ENCODE measurements around the gene RASA4B.

RASA4B gene

DNA sequence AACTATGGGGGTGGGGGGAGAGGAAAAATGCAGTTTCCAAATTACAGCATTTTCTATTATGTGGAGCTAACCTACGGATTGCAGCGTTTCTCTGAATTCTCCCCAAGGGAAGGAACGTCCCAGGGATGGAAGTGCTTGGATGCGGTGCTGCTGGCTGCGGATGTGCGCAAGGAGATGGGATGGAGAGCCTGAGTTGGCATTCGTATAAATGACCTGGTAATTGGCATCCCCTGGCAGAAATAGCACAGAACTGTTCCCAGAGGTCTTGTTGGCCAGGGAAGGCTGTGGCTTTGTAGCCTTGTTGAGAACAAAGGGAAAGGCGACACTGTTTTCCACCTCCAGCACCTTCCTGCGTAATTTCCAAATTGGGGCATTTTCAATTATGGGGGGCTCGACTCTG, 81.5 kb downstream of the RASA4B start:
- TF ChIP-seq, protein P1, sequence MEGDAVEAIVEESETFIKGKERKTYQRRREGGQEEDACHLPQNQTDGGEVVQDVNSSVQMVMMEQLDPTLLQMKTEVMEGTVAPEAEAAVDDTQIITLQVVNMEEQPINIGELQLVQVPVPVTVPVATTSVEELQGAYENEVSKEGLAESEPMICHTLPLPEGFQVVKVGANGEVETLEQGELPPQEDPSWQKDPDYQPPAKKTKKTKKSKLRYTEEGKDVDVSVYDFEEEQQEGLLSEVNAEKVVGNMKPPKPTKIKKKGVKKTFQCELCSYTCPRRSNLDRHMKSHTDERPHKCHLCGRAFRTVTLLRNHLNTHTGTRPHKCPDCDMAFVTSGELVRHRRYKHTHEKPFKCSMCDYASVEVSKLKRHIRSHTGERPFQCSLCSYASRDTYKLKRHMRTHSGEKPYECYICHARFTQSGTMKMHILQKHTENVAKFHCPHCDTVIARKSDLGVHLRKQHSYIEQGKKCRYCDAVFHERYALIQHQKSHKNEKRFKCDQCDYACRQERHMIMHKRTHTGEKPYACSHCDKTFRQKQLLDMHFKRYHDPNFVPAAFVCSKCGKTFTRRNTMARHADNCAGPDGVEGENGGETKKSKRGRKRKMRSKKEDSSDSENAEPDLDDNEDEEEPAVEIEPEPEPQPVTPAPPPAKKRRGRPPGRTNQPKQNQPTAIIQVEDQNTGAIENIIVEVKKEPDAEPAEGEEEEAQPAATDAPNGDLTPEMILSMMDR (IDR thresholded peaks at IDR 0.05; ENCODE audit: low read depth, low read length, missing control alignments): no peak
- H3K4me3 ChIP-seq (replicated peaks; ENCODE audit: low read depth, low read length): no peak overlapping the region
- no peak for DNase-seq (ENCODE audit: extremely low read depth, low read depth)

- TF ChIP-seq, protein P1 (IDR thresholded peaks at IDR 0.05; ENCODE audit: low read depth, low read length, missing control alignments): no peak
- no peak for DNase-seq (ENCODE audit: extremely low read depth, low read depth)
- peak overlapping the region; percentile 67 for H3K4me3 ChIP-seq (replicated peaks; ENCODE audit: low read depth, low read length)
Measured at GRCh38 chr7:102434039-102434486, 83.5 kb downstream of the RASA4B start.

DNA sequence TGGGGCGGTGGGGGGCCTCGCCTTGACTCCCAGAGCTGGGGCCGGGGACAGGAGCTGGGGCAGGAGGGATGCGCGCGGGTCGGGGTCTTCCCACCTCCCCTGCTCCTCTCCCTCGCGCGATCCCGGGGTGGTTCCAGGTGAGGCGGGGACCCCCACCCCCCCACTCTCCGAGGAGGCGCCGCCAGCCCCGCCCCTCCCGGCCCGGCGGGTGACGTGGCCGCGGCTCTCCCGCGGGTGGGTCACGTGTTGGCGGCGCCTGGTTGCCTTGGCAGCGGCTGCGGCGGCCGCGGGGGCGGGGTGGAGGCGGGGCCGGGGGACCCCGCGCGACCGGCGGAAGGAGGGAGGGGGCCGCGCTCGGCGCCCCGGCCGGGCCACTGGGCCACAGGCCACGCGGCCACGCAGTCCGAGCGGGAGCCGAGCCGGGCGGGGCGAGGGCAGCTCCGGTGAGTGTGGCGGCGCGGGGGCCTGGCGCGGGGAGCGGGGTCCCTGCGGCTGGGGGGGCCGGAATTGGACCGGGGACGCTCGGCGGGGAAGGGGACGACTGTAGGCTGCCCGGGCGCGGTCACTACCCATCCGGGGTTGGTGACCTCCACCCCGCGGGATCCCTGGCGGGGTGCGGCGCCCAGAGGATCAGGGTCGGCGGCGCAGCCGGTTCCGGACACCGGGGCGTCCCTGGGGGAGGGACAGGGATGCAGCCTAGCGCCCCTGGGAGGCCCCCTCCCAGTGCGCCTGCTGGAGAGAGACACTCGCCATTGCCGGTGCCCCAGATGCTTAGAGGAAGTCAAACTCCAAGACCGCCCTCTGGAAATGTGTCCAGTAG, 84.1 kb downstream of the RASA4B start, which contains the start of gene ORAI2:
Gene ORAI2 (plus strand): TSS at position 357 of the 820 bp plus-strand sequence. CDS start 5,382 bp downstream, outside the sequence.
- H3K4me3 ChIP-seq (replicated peaks; ENCODE audit: low read depth, low read length): peak within 1 kb of the TSS; percentile 67
- no peak for DNase-seq (ENCODE audit: extremely low read depth, low read depth)
- TF ChIP-seq, protein P1 (IDR thresholded peaks at IDR 0.05; ENCODE audit: low read depth, low read length, missing control alignments): no peak
